Psoas muscle (tissue), 8 donors: ENCODE measurements around the gene LIN28A. TPM values are rescaled to one million over a fixed set of nuclear protein-coding genes. Genes with fewer than 3 reads are reported as not detected.

Experiments used
- ATAC-seq, 4 donors: fragments of 200-7000 bp; cut with Tn5 transposase; one replicate each; pipeline ENCODE4 v1.9.1; 2020; ENCODE audit warnings: moderate library complexity in 3 of 4, mild to moderate bottlenecking in 2 of 4
- DNase-seq, 2 donors: peaks; one replicate each; pipeline ENCODE4 v3.0.0-alpha.2; 2020
- H3K27ac ChIP-seq: fragments of 200-600 bp; one replicate; pipeline ENCODE4 v1.8.0; 2022
- H3K27me3 ChIP-seq, 3 donors: fragments of 200-600 bp in 1 of 3; one replicate each; pipeline versions ENCODE4 v1.6.1 to v1.8.0; 2013 to 2022; ENCODE audit warnings: low read length in 2 of 3, mild to moderate bottlenecking in 2 of 3, moderate library complexity in 1 of 3; ENCODE audit not compliant: insufficient read depth in 3 of 3
- H3K36me3 ChIP-seq, 2 donors: fragments of 200-600 bp in 1 of 2; one replicate each; pipeline versions ENCODE4 v1.6.1 to v1.8.0; 2013 to 2022; ENCODE audit warnings: low read depth in 1 of 2, mild to moderate bottlenecking in 1 of 2, moderate library complexity in 1 of 2; ENCODE audit not compliant: insufficient read depth in 1 of 2
- H3K4me1 ChIP-seq: fragments of 200-600 bp; one replicate; pipeline ENCODE4 v1.8.0; 2022
- H3K4me3 ChIP-seq: fragments of 200-600 bp; one replicate; pipeline ENCODE4 v1.8.0; 2022; ENCODE audit warnings: mild to moderate bottlenecking
- H3K9me3 ChIP-seq: fragments of 200-600 bp; one replicate; pipeline ENCODE4 v1.8.0; 2022
- CTCF ChIP-seq: fragments of 200-600 bp; IDR thresholded peaks from one replicate; pipeline ENCODE4 v1.8.0; 2022; ENCODE audit warnings: antibody characterized with exemption
- WGBS, 3 donors: extraction: QIAGEN DNeasy Blood & Tissue Kit; methylation state at CpG; one replicate each; pipeline versions ENCODE4 v1.1.6 to v1.1.7; 2013; 5-methylcytosine and 5-hydroxymethylcytosine counted together
- intact Hi-C, 2 donors: fragments of 100-400 bp; cut with DNase I; formaldehyde crosslinking; loops; one replicate each; pipeline versions ENCODE4 v1.11.0 to v1.14.2; 2022
- polyA plus RNA-seq, 3 donors: library from polyadenylated mRNA; stranded (reverse); fragments of 200-250 nt; gene quantifications; one replicate each; pipeline ENCODE4 v1.2.3, GENCODE V29; 2013
- total RNA-seq, 4 donors: library from RNA; stranded (reverse); fragmentation: NEBNext Ultra II Directional in 2 of 4; extraction: Animal tissue kit (Norgen Biotek cat#: 25700) in 2 of 4; gene quantifications; one replicate each; pipeline versions ENCODE4 v1.2.1 to v1.2.4, GENCODE V29; 2021 to 2023
- donor health status: healthy with polysubstance abuse.
- donor health status: DM: no; HTN: no; CAD: no; lungs with moderate emphysema.
- donor health status: Bipolar disorder and iron deficiency.
- donor health status: healthy.
- donor health status: DM: yes; HTN: yes; CAD: no.
- donor health status: DM: no; HTN: no; CAD: no.
- donor health status: DM: no; HTN: no; CAD: no.
- donor health status: DM: yes; HTN: yes; CAD: no.

The LIN28A gene
- total and polyA plus RNA-seq, 7 donors: not detected

- no peak for TF ChIP-seq CTCF
- intact Hi-C loops: no loop called here
- Histone ChIP-seq H3K27ac (no peak overlapping the region), H3K27me3 (peaks cover 0 to 70% (median 29%) of the 10 kb centered on the region in 3 donors), H3K4me3 (no peak overlapping the region), H3K36me3 (no peaks in the 10 kb centered on the region), H3K4me1 (no peaks in the 10 kb centered on the region), H3K9me3 (no peaks in the 10 kb centered on the region)
- no peak for DNase-seq
- 3 to 4% (median 4%) methylated on average over 20 of the region's 20 CpGs for WGBS, 3 donors
- no peak for ATAC-seq
Measured at GRCh38 chr1:26411624-26412074, 1.0 kb downstream of the LIN28A start.

- ATAC-seq (no peak), DNase-seq (no peak)
- no peak for TF ChIP-seq CTCF
- Histone ChIP-seq H3K9me3 (no peaks in the 10 kb centered on the region), H3K4me1 (no peaks in the 10 kb centered on the region), H3K36me3 (no peaks in the 10 kb centered on the region), H3K4me3 (no peak overlapping the region), H3K27ac (no peak overlapping the region), H3K27me3 (peaks cover 0 to 65% (median 29%) of the 10 kb centered on the region in 3 donors)
- WGBS, 3 donors: 6 to 10% (median 9%) methylated on average over 9 of the region's 9 CpGs
- intact Hi-C loops: no loop called here
Measured at GRCh38 chr1:26412180-26412840, 1.7 kb downstream of the LIN28A start.

GRCh38 chr1:26413031-26413430, 2.4 kb downstream of the LIN28A start:
- intact Hi-C loops: no loop called here
- ATAC-seq: no peak
- 0 to 6% (median 2%) methylated on average over 1 of the region's 1 CpG for WGBS, 3 donors
- Histone ChIP-seq H3K4me3 (no peak overlapping the region), H3K4me1 (no peaks in the 10 kb centered on the region), H3K9me3 (no peaks in the 10 kb centered on the region), H3K36me3 (no peaks in the 10 kb centered on the region), H3K27ac (no peak overlapping the region), H3K27me3 (peaks cover 0 to 65% (median 29%) of the 10 kb centered on the region in 3 donors)
- no peak for TF ChIP-seq CTCF
- no peak for DNase-seq

GRCh38 chr1:26417111-26417759, 6.6 kb downstream of the LIN28A start:
- H3K36me3 ChIP-seq: no peaks in the 10 kb centered on the region
- ATAC-seq (peak; percentile 73 to 86 (median 83)), DNase-seq (peak; percentile 60 to 84)
- intact Hi-C loops: no loop called here
- H3K27ac ChIP-seq: no peak overlapping the region
- TF ChIP-seq CTCF: peak; percentile 72
- H3K9me3 ChIP-seq: no peaks in the 10 kb centered on the region
- WGBS, 3 donors: 17 to 22% (median 21%) methylated on average over 9 of the region's 9 CpGs
- H3K4me1 ChIP-seq: no peaks in the 10 kb centered on the region
- no peak overlapping the region for H3K4me3 ChIP-seq
- H3K27me3 ChIP-seq: peaks cover 0 to 52% (median 12%) of the 10 kb centered on the region in 3 donors
